ENCODE measurements around the gene ANKRD23. TPM values are rescaled to one million over a fixed set of nuclear protein-coding genes. Genes with fewer than 3 reads are reported as not detected.

The ANKRD23 gene
- total and polyA plus RNA-seq, 2 of the 13 experiments (the other 11 are each of a cell fraction or from before 2014, with no cell fraction given) = 1.5 to 1.6 TPM

DNA sequence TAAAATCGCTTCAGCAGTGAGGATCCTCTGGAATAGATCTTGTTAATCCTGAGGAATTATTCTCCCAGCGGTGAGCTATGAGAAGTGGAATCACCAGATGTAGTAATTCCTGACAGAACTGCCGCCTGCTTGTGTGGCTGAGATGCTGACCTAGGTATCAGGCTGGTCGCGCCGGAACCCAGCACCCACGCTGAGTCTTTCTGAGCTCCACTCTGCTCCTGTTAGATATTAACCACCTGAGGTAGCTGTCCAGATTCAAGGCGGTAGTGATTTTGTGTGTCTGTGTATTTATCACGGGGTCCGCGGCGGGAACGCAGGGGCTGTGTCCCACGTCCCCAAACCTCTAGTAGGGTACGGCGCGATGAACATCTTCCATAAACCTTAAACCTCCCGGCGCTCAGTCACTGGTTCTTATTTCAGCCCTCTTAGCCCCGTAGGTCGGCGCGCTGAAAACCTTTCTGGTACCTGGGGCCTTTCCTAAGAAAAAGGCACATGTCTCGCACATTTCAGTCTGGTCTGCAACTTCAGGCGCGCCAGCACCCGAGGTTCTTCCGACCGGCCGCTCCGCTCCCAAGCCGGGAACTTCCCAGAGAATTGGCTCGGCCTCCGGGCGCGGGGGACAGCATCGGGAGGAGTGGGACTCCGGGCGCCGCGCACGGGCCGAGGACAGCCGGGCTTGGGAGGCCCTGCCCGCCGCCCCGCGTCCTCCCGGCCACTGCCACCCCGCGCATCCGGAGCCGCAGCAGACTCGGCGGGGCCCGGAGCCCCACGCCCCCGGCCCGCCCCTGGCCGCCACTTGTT is 28.3 kb downstream of the ANKRD23 start (continued):
- TF ChIP-seq ARID2 (CRISPR knock-in tag; IDR thresholded peaks at IDR 0.05; ENCODE audit: borderline replicate concordance) (no peak), ZNF773 (CRISPR knock-in tag; IDR thresholded peaks at IDR 0.05; ENCODE audit: borderline replicate concordance) (no peak), CEBPB (IDR thresholded peaks at IDR 0.05; ENCODE audit: borderline replicate concordance, low read depth, low read length) (no peak), PITX1 (CRISPR knock-in tag; IDR thresholded peaks at IDR 0.05) (no peak), FOXC1 (CRISPR knock-in tag; IDR thresholded peaks at IDR 0.05; ENCODE audit: borderline replicate concordance) (no peak; the same call in 1 of the 2 replicates), FOSL2 (CRISPR knock-in tag; IDR thresholded peaks at IDR 0.05) (no peak; the same call in 1 of the 2 replicates), ZNF816 (CRISPR knock-in tag; IDR thresholded peaks at IDR 0.05; ENCODE audit: borderline replicate concordance) (peak; percentile 88; the same call in 1 of the 2 replicates), ZSCAN21 (CRISPR knock-in tag; IDR thresholded peaks at IDR 0.05; ENCODE audit: borderline replicate concordance) (no peak), ZMYM4 (CRISPR knock-in tag; IDR thresholded peaks at IDR 0.05) (no peak), ZNF564 (CRISPR knock-in tag; IDR thresholded peaks at IDR 0.05) (0 out of 2 replicates have a peak, but pooled peaks have one; percentile 63), IKZF4 (CRISPR knock-in tag; IDR thresholded peaks at IDR 0.05; ENCODE audit: borderline replicate concordance, low read depth, not compliant biosample characterization) (no peak), ARNT2 (CRISPR knock-in tag; IDR thresholded peaks at IDR 0.05; ENCODE audit: low read depth) (no peak), WIZ (CRISPR knock-in tag; IDR thresholded peaks at IDR 0.05) (no peak), PHB2 (IDR thresholded peaks at IDR 0.05; ENCODE audit: partially characterized antibody) (no peak), SMAD1 (CRISPR knock-in tag; IDR thresholded peaks at IDR 0.05; ENCODE audit: borderline replicate concordance, low read depth) (peak; percentile 33; the same call in 1 of the 2 replicates), ZFP41 (CRISPR knock-in tag; IDR thresholded peaks at IDR 0.05; ENCODE audit: borderline replicate concordance) (no peak)
- TF ChIP-seq, protein P1, sequence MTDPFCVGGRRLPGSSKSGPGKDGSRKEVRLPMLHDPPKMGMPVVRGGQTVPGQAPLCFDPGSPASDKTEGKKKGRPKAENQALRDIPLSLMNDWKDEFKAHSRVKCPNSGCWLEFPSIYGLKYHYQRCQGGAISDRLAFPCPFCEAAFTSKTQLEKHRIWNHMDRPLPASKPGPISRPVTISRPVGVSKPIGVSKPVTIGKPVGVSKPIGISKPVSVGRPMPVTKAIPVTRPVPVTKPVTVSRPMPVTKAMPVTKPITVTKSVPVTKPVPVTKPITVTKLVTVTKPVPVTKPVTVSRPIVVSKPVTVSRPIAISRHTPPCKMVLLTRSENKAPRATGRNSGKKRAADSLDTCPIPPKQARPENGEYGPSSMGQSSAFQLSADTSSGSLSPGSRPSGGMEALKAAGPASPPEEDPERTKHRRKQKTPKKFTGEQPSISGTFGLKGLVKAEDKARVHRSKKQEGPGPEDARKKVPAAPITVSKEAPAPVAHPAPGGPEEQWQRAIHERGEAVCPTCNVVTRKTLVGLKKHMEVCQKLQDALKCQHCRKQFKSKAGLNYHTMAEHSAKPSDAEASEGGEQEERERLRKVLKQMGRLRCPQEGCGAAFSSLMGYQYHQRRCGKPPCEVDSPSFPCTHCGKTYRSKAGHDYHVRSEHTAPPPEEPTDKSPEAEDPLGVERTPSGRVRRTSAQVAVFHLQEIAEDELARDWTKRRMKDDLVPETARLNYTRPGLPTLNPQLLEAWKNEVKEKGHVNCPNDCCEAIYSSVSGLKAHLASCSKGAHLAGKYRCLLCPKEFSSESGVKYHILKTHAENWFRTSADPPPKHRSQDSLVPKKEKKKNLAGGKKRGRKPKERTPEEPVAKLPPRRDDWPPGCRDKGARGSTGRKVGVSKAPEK (CRISPR knock-in tag; IDR thresholded peaks at IDR 0.05; ENCODE audit: borderline replicate concordance) = peak; percentile 51; the same call in 1 of the 2 replicates
- TF ChIP-seq, protein P2, sequence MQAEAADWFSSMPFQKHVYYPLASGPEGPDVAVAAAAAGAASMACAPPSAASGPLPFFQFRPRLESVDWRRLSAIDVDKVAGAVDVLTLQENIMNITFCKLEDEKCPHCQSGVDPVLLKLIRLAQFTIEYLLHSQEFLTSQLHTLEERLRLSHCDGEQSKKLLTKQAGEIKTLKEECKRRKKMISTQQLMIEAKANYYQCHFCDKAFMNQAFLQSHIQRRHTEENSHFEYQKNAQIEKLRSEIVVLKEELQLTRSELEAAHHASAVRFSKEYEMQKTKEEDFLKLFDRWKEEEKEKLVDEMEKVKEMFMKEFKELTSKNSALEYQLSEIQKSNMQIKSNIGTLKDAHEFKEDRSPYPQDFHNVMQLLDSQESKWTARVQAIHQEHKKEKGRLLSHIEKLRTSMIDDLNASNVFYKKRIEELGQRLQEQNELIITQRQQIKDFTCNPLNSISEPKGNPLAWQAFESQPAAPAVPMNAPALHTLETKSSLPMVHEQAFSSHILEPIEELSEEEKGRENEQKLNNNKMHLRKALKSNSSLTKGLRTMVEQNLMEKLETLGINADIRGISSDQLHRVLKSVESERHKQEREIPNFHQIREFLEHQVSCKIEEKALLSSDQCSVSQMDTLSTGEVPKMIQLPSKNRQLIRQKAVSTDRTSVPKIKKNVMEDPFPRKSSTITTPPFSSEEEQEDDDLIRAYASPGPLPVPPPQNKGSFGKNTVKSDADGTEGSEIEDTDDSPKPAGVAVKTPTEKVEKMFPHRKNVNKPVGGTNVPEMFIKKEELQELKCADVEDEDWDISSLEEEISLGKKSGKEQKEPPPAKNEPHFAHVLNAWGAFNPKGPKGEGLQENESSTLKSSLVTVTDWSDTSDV (CRISPR knock-in tag; IDR thresholded peaks at IDR 0.05) = 0 out of 2 replicates have a peak, but pooled peaks have one; percentile 5
- TF ChIP-seq, protein P3, sequence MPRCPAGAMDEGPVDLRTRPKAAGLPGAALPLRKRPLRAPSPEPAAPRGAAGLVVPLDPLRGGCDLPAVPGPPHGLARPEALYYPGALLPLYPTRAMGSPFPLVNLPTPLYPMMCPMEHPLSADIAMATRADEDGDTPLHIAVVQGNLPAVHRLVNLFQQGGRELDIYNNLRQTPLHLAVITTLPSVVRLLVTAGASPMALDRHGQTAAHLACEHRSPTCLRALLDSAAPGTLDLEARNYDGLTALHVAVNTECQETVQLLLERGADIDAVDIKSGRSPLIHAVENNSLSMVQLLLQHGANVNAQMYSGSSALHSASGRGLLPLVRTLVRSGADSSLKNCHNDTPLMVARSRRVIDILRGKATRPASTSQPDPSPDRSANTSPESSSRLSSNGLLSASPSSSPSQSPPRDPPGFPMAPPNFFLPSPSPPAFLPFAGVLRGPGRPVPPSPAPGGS (CRISPR knock-in tag; IDR thresholded peaks at IDR 0.05) = peak; percentile 38; the same call in 1 of the 2 replicates
- TF ChIP-seq, protein P4, sequence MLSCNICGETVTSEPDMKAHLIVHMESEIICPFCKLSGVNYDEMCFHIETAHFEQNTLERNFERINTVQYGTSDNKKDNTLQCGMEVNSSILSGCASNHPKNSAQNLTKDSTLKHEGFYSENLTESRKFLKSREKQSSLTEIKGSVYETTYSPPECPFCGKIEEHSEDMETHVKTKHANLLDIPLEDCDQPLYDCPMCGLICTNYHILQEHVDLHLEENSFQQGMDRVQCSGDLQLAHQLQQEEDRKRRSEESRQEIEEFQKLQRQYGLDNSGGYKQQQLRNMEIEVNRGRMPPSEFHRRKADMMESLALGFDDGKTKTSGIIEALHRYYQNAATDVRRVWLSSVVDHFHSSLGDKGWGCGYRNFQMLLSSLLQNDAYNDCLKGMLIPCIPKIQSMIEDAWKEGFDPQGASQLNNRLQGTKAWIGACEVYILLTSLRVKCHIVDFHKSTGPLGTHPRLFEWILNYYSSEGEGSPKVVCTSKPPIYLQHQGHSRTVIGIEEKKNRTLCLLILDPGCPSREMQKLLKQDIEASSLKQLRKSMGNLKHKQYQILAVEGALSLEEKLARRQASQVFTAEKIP (CRISPR knock-in tag; IDR thresholded peaks at IDR 0.05; ENCODE audit: borderline replicate concordance) = no peak

Data from HepG2 (cell line).